Activated naive CD4-positive, alpha-beta T cell treated with anti-CD3 and anti-CD28 coated beads, Interleukin-2, amount 50 U/mL, for 24 hours (primary cell): ENCODE data around the gene CYP19A1.

ENCODE experiments used
- H3K27ac Mint-ChIP-seq: one replicate; pipeline ENCODE4 v1.8.0; 2021; ENCODE audit warnings: mild to moderate bottlenecking, mixed read lengths
- H3K27me3 Mint-ChIP-seq: one replicate; pipeline ENCODE4 v1.8.0; 2021; ENCODE audit warnings: mixed read lengths
- H3K36me3 Mint-ChIP-seq: one replicate; pipeline ENCODE4 v1.8.0; 2021; ENCODE audit warnings: mixed read lengths
- H3K4me1 Mint-ChIP-seq: one replicate; pipeline ENCODE4 v1.8.0; 2021; ENCODE audit warnings: mixed read lengths
- H3K4me3 Mint-ChIP-seq: one replicate; pipeline ENCODE4 v1.8.0; 2021; ENCODE audit warnings: mild to moderate bottlenecking, mixed read lengths
- H3K9me3 Mint-ChIP-seq: one replicate; pipeline ENCODE4 v1.8.0; 2021; ENCODE audit warnings: mixed read lengths

The CYP19A1 gene

DNA sequence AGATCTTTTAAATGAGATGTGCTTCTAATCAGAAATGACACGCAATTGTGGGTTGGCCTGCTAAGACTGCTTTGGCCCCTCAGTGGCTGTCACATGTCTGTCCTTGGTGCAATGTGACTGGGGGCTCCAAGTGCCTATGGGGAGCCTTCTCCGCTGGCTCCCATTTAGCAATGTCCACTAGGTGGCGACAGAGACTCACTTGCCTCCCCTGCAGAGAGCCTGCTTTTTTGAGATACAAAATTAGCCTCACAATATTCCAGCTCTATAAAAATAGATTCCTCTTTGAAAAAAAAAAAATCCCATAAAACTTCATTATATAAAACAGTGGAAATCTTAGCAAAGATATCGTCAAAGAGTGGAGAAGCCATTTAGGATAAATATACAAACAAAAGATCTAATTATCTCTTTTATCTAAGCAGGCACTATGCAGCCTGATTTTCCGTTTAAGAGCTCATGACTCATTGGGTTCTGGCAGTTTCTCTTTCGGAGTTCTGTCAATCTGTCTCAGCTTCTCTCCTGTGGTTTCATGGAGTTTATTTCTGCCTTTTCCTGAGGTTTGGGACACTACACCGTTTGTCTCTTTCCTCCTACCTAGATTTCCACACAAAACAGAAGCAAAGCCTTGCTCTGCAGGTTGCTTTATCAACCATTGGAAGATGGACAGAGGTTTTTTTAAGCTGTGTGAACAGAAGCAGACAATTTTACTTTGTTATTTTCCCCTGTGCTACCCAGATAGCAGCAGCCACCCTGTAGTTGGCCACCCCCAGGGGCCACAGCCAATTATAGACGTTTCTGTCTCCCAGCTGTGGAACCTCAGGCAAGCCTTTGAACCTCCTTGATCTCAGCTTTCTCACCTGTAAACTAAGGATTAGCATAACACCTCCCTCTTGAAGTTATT lies 175.3 kb downstream of the CYP19A1 start:
- Mint-ChIP-seq H3K27me3 (peaks cover 13% of the 10 kb centered on the region), H3K9me3 (no peaks in the 10 kb centered on the region), H3K4me3 (no peak overlapping the region), H3K27ac (peak overlapping the region; percentile 51), H3K4me1 (peaks cover 7% of the 10 kb centered on the region), H3K36me3 (no peaks in the 10 kb centered on the region)

DNA sequence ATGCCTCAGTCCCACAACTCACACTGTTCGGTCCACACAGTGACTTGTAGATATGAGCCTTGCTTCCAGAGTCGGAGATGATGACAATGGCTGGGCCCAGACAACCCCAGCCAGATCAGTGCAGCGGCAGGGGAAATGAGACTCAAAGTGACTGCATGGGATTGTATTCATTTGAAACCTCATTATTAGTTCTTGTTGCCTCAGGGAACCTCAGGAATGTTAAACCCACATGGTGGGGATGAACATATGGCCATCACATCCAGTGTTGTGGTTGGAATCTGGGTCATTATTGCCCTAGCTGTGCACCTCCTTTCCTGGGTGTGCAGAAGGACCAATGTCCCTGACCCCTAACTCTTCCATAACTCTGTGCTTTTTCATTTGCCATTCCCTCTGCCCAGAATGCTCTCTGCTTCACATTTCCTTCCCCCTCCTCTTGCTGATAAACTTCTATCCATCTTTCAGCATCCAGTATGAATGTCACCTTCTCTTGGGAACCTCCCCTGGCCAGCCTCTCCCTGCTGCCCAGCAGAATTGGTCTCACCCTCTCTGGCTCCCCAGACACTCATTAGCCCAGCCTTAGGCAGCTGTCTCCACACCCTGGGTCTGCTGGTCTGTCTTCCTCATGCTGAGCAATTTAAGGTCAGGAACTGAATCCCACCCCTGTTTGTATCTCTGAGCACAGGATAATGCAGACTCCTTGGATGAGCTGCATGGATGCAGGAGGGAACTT lies 176.7 kb downstream of the CYP19A1 start:
- H3K4me1 Mint-ChIP-seq, result peaks cover 7% of the 10 kb centered on the region
- no peak overlapping the region for H3K4me3 Mint-ChIP-seq
- H3K36me3 Mint-ChIP-seq, result no peaks in the 10 kb centered on the region
- no peak overlapping the region for H3K27ac Mint-ChIP-seq
- H3K27me3 Mint-ChIP-seq, result peaks cover 11% of the 10 kb centered on the region
- H3K9me3 Mint-ChIP-seq, result no peaks in the 10 kb centered on the region

DNA sequence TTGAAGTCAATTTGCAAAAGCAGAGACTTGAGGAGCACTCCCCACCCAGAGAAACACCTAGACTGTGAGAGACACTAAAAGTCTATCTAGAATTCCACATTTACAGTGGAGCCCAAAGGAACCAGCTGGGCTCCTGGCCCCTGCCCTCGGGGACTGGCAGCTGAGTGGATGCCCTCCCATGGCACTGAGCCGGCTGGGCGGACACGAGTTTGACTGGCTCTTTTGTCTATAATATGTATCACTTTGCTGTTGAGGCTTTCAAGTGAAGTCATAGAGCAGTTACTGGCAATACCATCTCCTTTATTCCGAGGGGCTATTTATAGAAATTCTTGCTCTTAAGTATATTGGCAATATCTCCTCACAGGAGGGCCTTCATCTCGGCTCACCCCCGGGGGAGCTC lies 177.9 kb downstream of the CYP19A1 start:
- H3K9me3 Mint-ChIP-seq, result no peaks in the 10 kb centered on the region
- peaks cover 7% of the 10 kb centered on the region for H3K4me1 Mint-ChIP-seq
- H3K27me3 Mint-ChIP-seq, result peaks cover 11% of the 10 kb centered on the region
- no peaks in the 10 kb centered on the region for H3K36me3 Mint-ChIP-seq
- H3K4me3 Mint-ChIP-seq, result no peak overlapping the region
- no peak overlapping the region for H3K27ac Mint-ChIP-seq
